ENCODE data around the gene MAP3K14. TPM values are rescaled to one million over a fixed set of nuclear protein-coding genes. Genes with fewer than 3 reads are reported as not detected.

Gene MAP3K14
- total RNA-seq, 1 donor from 2014 or later, result 5.2 TPM

DNA sequence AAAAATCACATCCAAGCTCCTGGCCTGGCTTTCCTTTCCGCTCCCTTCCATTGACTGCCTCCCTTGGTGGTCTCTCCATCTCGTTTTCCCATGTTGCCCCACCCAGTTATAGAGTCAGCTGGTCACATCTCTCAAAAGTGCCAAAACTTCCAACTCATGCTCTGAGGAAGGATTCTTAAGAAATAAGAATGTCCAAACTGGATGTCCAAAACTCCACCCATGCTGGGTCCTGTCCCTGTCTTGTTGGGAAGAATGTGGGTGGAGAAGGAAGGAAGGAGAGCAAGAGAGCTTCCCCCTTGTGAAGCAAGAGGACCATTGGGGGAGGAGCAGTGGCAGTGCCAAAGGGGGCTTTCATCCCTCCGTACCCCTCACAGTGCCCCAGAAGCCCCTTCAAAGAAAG is 44.6 kb upstream of the MAP3K14 start:
- TF ChIP-seq, protein P1, sequence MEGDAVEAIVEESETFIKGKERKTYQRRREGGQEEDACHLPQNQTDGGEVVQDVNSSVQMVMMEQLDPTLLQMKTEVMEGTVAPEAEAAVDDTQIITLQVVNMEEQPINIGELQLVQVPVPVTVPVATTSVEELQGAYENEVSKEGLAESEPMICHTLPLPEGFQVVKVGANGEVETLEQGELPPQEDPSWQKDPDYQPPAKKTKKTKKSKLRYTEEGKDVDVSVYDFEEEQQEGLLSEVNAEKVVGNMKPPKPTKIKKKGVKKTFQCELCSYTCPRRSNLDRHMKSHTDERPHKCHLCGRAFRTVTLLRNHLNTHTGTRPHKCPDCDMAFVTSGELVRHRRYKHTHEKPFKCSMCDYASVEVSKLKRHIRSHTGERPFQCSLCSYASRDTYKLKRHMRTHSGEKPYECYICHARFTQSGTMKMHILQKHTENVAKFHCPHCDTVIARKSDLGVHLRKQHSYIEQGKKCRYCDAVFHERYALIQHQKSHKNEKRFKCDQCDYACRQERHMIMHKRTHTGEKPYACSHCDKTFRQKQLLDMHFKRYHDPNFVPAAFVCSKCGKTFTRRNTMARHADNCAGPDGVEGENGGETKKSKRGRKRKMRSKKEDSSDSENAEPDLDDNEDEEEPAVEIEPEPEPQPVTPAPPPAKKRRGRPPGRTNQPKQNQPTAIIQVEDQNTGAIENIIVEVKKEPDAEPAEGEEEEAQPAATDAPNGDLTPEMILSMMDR (IDR thresholded peaks at IDR 0.05), result no peak
- Mint-ChIP-seq H3K36me3 (ENCODE audit: low read depth) (peaks cover 2% of the 10 kb centered on the region), H3K27ac (ENCODE audit: unreplicated experiment) (no peak overlapping the region), H3K4me3 (ENCODE audit: unreplicated experiment) (no peak overlapping the region), H3K4me1 (ENCODE audit: low read depth) (peaks cover 6% of the 10 kb centered on the region), H3K9me3 (ENCODE audit: low read depth) (no peaks in the 10 kb centered on the region), H3K27me3 (ENCODE audit: low read depth) (no peaks in the 10 kb centered on the region)
- DNase-seq (ENCODE audit: low spot score), result no peak

GRCh38 chr17:45357364-45357997 is 40.7 kb upstream of the MAP3K14 start:
- peaks cover 3% of the 10 kb centered on the region for H3K36me3 Mint-ChIP-seq (ENCODE audit: low read depth)
- no peaks in the 10 kb centered on the region for H3K27me3 Mint-ChIP-seq (ENCODE audit: low read depth)
- H3K9me3 Mint-ChIP-seq (ENCODE audit: low read depth), result no peaks in the 10 kb centered on the region
- H3K4me1 Mint-ChIP-seq (ENCODE audit: low read depth), result no peaks in the 10 kb centered on the region
- H3K27ac Mint-ChIP-seq (ENCODE audit: unreplicated experiment), result no peak overlapping the region
- TF ChIP-seq, protein P1 (IDR thresholded peaks at IDR 0.05), result no peak
- no peak for DNase-seq (ENCODE audit: low spot score)
- H3K4me3 Mint-ChIP-seq (ENCODE audit: unreplicated experiment), result no peak overlapping the region

DNA sequence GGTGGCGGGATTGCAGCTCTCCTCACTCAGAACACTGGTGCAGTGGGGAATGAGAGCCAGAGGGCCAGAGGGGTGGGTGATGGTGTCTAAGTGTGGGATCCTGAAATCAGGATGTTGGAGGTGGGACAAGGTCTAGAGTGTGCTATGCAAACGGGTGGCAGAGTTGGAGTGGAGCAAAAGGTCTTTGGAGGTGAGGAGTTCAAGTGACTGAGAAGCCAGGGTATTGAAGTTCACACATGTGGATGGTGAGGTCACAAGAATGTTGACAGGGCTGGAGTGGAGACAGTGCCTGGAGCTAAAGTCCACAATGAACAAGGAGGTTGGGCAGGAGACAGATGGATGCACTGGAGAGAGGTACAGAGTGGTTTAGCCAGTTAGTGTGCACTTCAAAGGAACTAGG is 38.3 kb upstream of the MAP3K14 start:
- Mint-ChIP-seq H3K4me1 (ENCODE audit: low read depth) (no peaks in the 10 kb centered on the region), H3K9me3 (ENCODE audit: low read depth) (peaks cover 14% of the 10 kb centered on the region), H3K4me3 (ENCODE audit: unreplicated experiment) (no peak overlapping the region), H3K36me3 (ENCODE audit: low read depth) (peaks cover 6% of the 10 kb centered on the region), H3K27me3 (ENCODE audit: low read depth) (no peaks in the 10 kb centered on the region), H3K27ac (ENCODE audit: unreplicated experiment) (no peak overlapping the region)
- TF ChIP-seq, protein P1 (IDR thresholded peaks at IDR 0.05), result no peak
- DNase-seq (ENCODE audit: low spot score), result no peak

DNA sequence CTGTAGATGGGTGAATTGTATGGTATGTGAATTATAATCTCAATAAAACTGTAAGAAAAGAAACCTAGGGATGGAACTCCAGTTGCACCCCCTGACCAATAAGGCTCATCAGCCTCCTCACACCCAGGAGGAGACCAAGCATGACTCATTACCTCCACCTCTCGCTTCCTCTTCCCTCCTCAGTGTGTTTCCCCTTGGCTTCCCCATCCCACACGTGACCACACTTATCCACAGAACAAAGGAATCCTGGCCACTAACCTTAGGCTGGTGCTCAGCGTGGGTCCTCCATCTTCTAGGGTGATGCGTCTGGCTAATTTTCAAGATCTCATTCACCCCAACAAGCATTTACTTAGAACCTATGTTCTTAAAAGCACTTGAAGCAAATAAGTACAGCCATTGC is 36.2 kb upstream of the MAP3K14 start:
- TF ChIP-seq, protein P1 (IDR thresholded peaks at IDR 0.05), result no peak
- peaks cover 17% of the 10 kb centered on the region for H3K9me3 Mint-ChIP-seq (ENCODE audit: low read depth)
- DNase-seq (ENCODE audit: low spot score), result no peak
- H3K36me3 Mint-ChIP-seq (ENCODE audit: low read depth), result peaks cover 6% of the 10 kb centered on the region
- H3K27ac Mint-ChIP-seq (ENCODE audit: unreplicated experiment), result no peak overlapping the region
- no peaks in the 10 kb centered on the region for H3K4me1 Mint-ChIP-seq (ENCODE audit: low read depth)
- H3K4me3 Mint-ChIP-seq (ENCODE audit: unreplicated experiment), result no peak overlapping the region
- no peaks in the 10 kb centered on the region for H3K27me3 Mint-ChIP-seq (ENCODE audit: low read depth)

GRCh38 chr17:45351831-45352230 is 35.0 kb upstream of the MAP3K14 start:
- peaks cover 17% of the 10 kb centered on the region for H3K9me3 Mint-ChIP-seq (ENCODE audit: low read depth)
- H3K27ac Mint-ChIP-seq (ENCODE audit: unreplicated experiment), result no peak overlapping the region
- TF ChIP-seq, protein P1 (IDR thresholded peaks at IDR 0.05), result no peak
- no peak overlapping the region for H3K4me3 Mint-ChIP-seq (ENCODE audit: unreplicated experiment)
- peaks cover 6% of the 10 kb centered on the region for H3K36me3 Mint-ChIP-seq (ENCODE audit: low read depth)
- no peaks in the 10 kb centered on the region for H3K27me3 Mint-ChIP-seq (ENCODE audit: low read depth)
- no peaks in the 10 kb centered on the region for H3K4me1 Mint-ChIP-seq (ENCODE audit: low read depth)
- DNase-seq (ENCODE audit: low spot score), result no peak
